Stimulated activated CD4-positive, alpha-beta T cell treated with anti-CD3 and anti-CD28 coated beads, Interleukin-1b, Interleukin-23, amount 100 ng/mL, for 1 hour (primary cell): ENCODE measurements around the gene STARD3NL.
"Not testable (repeated sequence)": the region's sequence is repeated elsewhere in the genome, so short reads cannot be mapped to it uniquely, and the experiment has no call there.

Experiments
- DNase-seq, 2 donors: peaks; one replicate each; pipeline ENCODE4 v3.0.0-alpha.2; 2020; ENCODE audit warnings: low read depth in 2 of 2

Gene STARD3NL

DNA sequence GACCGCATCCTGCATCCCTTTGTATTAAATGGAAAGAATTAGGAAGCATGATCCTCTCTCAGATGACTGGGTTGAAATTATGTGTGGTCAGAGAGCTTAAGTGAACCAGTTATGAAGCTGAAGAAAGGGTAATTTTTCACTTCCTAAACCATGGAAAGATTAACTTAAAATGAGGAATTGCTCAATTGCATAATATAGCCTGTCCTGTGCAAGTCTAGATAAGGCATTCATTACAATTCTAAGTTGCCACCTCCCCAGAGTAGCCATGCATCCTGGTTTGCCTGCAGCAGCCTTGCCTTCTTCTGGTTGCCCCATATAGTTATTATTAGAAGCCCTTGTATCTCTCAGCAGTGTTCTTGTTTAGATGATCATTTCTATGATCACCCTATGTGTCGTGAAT lies 45.3 kb downstream of the STARD3NL start:
- no peak for DNase-seq

DNA sequence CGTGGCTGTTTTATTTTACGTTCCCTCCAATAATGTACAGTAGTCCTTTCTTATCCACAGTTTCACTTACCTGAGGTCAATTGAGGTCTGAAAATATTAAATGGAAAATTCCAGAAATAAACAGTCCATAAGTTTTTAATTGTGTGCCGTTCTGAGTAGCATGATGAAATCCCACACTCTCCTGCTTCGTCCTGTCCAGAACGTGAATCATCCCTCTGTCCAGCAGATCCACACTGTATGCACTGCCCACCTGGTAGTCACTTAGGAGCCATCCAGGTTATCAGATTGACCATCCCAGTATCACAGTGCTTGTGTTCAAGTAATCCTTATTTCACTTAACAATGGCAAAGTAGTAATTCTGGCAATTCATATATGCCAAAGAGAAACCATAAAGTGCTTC lies 46.3 kb downstream of the STARD3NL start:
- no peak for DNase-seq

DNA sequence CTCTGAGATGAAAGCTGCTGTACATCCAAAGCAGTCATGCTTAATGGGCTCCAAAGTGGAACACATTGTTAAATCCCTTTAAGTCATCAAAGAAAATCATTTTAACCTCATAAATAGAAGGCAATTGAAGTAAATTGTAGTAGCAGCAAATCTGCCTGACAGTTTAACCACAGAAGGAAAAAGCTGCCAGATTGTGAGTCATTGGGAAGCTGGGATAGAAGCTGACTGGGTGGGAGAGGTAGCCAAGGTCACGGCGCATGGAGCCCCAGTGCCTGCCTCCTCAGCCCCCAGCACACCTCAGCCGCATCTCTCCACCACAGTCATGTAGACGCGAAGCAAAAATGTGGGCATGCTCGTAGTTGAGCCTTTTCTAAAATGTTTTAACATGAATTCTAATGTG lies 51.3 kb downstream of the STARD3NL start:
- DNase-seq, result no peak

DNA sequence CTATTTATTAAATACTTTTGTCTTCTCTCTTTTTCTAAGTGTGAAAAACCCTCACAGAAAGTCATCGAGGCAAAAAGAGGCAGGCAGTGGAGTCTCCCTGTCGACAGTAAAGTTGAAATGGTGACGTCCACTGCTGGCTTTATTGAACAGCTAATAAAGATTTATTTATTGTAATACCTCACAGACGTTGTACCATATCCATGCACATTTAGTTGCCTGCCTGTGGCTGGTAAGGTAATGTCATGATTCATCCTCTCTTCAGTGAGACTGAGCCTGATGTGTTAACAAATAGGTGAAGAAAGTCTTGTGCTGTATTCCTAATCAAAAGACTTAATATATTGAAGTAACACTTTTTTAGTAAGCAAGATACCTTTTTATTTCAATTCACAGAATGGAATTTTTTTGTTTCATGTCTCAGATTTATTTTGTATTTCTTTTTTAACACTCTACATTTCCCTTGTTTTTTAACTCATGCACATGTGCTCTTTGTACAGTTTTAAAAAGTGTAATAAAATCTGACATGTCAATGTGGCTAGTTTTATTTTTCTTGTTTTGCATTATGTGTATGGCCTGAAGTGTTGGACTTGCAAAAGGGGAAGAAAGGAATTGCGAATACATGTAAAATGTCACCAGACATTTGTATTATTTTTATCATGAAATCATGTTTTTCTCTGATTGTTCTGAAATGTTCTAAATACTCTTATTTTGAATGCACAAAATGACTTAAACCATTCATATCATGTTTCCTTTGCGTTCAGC lies 52.0 kb downstream of the STARD3NL start:
- DNase-seq, result no peak

DNA sequence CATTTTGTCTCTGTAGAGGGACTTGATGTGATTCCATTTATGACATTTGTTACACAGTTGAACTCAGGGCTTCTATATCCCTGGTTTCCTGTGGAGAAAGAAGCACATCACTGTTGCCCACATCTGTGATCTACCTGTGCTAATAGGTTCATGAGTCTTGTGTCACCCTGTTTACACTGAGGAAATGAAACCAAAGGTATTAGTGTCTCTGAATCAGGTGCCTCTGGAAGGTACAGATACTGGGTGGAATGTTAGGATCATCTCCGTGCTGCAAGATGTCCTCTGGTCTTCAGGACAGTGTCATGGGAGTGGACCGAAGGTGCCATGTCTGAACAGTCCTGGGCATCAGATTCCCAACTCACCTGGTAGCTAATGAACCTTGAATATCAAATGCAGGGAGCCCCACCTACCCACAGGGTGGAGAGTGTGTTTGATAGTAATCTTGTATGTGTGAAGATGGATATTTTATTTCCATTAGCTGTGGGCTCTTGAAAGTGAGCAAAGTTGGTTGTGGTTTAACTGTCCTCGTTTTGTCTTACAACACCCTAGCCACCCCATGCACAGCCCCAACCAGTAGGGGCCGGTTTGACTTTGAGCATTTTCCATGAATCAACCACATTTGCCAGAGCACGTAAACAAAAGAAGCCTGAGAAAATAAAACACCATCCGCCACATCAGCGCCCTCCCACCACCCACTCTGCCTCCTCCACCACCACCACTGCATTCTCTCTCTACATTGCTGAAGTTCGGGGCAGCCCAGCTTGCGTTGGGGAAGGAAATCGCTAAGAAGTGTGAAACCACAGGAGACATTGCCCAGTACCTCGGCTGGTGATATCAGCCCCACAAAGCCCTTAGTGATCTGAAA lies 54.7 kb downstream of the STARD3NL start:
- DNase-seq, result peak; percentile 20 to 34

DNA sequence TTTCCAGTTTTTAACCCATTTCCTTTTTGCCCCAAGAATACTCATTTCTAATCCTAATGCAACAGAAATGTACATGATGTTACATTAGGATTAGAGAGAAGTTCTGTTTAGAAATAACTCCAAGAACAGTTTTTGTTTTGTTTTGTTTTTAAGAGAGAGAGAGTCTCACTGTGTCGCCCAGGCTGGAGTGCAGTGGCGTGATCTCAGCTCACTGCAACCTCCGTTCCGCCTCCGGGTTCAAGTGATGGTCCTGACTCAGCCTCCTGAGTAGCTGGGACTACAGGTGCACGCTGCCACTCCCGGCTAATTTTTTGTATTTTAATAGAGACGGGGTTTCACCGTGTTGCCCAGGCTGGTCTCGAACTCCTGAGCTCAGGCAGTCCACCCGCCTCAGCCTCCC lies 56.7 kb downstream of the STARD3NL start:
- not testable (repeated sequence) for DNase-seq

DNA sequence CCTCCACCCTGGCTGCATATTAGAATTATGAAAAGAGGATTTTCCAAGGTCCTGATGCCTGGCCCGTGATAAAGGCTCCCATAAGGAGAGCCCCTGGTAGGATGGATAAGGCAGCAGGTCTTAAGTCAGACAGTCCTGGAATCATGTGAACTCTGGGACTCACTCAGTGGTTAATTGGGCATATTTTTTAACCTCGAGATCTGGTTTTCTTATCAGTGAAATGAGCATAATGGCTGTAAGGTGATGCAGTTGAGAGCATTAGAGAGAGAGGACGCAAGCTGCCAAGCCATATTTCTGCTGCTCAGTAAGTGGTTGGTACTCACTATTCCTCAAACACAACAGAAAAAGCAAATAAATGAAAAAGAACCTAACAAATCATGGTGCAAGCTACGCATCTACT lies 57.6 kb downstream of the STARD3NL start:
- no peak for DNase-seq

DNA sequence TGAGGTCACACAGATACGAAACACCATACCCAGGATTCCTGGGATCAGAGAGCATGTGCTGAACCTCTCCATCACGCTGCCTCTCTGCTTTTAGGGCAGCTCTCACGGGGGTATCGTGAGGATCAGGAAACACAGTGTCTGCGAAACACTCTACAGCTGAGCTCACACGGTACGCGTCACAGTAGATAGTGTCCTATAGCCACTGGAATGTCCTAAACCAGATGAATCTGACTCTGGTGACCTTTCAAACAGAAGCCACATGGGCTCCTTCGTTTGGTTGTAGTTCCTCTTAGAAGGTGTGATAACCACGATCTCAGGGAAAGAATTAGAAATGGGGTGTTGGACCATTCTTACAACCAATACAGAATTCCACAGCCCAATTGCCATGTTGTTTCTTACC lies 61.1 kb downstream of the STARD3NL start:
- DNase-seq, result not testable (repeated sequence)

DNA sequence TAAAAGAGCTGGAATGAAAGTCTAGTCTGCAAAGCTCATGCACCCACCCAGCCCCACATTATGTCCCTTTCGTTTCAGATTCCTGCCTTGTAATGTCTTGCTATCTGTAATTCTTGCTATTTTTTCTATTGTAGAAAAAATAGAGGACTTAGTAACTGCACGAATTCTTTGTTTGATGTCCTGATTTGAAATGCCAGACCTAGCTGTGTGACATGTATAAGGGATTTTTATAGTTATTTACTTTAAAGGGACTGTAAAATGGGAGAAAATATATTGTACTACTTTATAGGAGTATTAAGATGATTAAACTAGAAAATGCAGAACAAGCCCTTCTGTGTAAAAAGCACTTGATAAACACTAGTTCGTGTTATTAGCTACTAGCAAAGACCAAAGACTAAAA lies 63.0 kb downstream of the STARD3NL start:
- no peak for DNase-seq

DNA sequence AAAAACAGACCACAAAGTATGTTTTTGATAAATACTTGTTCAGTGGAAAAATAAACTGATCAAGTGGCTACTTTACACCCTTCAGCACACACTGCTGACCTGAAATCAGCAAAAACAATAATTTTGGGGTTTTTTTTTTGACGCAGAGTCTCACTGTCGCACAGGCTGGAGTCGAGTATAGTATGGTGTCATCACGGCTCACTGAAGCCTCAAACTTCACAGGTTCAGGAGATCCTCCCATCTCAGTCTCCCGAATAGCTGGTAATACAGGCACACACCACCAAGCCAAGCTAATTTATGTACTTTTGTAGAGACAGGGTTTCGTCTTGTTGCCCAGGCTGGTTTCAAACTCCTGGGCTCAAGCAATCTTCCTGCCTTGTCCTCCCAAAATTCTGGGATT lies 64.8 kb downstream of the STARD3NL start:
- DNase-seq, result no peak

DNA sequence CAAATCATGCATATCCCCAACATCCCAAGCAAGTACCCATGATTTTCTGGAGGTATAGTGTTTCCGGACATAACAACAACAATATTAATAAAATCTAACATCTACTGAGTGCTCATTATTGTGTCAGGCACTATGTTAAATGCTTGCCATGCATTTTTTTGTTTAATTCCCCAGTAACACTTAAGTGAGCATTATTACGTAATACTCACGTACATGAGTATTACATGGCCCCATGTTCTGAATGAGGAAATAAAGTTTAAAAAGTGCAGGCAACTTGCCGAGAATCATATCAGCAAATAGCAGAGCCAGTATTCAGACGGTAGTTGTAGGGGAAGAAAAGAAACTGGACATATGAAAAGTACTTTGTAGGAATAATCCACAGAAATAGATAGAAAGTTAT lies 65.3 kb downstream of the STARD3NL start:
- DNase-seq, result not testable (repeated sequence)

DNA sequence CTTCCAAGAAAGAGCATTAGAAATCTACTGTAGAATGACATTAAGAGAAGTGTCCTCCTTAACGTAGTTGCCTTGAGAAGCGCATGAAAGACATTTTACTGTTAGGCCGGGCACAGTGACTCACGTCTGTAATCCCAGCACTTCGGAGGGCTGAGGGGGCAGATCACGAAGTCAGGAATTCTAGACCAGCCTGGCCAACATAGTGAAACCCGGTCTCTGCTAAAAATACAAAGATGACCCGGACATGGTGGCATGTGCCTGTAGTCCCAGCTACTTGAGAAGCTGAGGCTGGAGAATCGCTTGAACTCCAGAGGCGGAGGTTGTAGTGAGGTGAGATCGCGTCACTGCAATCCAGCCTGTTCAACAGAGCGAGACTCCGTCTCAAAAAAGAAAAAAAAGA lies 66.5 kb downstream of the STARD3NL start:
- DNase-seq, result no peak

DNA sequence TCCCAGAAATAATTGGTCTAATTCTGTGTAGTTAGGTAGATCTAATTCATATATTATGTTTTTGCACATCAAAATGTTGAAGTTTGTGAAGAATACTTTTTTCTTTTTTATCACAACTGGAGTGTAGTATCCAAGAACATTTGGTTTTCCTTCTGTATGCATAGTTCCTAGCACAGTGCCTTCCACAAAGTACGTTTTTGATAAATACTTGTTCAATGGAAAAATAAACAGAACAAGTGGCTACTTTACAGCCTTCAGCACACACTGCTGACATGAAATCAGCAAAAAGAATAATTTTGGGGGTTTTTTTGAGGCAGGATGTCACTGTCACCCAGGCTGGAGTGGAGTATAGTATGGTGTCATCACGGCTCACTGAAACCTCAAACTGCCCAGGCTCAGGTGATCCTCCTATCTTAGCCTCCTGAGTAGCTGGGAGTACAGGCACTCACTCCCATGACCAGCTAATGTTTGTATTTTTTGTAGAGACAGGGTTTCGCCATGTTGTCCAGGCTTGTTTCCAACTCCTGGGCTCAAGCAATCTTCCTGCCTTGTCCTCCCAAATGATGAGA lies 67.4 kb downstream of the STARD3NL start:
- no peak for DNase-seq

DNA sequence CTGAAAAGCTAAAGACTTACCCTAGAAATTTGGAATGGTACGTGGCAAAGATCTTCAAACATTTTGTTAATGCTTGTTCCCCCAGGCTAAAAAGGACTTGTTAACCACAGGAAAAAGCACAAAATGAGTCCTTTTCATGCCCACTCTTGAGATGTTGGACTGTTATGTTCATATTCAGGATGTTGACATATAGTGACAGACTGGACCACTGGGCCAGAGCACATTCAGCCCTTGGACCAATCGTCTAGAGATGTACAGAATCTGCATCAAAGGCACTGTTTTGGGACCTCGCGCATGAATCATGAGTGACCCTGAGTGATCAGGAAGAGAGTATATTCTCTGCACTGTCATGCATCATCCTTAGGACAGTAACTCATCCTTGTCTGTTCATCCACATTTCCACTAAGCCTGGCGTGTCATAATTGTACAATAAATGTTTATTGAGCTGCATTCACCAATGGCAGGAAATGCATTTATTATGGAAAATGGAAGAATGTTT lies 70.1 kb downstream of the STARD3NL start:
- no peak for DNase-seq

DNA sequence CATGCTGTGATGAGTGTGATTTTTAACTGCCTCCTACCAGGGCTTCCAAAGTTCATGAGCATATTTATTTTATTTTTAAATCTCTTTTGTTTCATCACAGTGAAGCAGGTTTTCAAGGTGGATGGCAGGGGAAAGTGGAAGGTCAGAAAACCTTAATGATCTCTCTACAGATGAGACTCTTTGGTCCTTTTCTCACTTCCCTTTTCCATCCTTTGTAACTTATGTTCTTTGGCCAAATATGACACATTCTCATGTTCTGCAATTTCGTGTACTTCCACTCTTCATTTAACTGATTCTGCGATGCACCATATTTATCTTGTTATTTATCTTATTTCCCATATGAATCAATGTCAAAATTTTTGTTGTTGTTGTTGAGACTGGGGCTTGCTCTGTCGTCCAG lies 71.8 kb downstream of the STARD3NL start:
- DNase-seq, result not testable (repeated sequence)

DNA sequence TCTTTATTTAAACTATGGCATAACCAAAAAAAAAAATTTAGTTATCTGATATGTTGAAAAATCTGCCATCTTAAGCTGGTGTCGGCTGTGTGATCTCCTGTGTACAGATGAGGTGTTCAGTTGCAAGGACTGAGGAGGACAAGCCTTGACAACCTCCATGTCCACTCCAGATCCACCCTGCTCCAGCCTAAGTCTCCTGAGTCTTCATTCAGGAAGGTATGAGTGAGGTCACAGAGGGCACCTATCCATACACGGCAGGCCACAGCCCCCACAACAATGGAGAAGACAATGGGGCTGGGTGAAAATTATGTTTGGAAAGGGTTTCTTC lies 79.3 kb downstream of the STARD3NL start:
- DNase-seq, result no peak

DNA sequence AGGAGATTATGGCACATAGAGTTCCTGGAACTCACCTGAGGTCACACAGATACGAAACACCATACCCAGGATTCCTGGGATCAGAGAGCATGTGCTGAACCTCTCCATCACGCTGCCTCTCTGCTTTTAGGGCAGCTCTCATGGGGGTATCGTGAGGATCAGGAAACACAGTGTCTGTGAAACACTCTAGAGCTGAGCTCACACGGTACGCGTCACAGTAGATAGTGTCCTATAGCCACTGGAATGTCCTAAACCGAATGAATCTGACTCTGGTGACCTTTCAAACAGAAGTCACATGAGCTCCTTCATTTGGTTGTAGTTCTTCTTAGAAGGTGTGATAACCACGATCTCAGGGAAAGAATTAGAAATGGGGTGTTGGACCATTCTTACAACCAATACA lies 81.1 kb downstream of the STARD3NL start:
- not testable (repeated sequence) for DNase-seq

DNA sequence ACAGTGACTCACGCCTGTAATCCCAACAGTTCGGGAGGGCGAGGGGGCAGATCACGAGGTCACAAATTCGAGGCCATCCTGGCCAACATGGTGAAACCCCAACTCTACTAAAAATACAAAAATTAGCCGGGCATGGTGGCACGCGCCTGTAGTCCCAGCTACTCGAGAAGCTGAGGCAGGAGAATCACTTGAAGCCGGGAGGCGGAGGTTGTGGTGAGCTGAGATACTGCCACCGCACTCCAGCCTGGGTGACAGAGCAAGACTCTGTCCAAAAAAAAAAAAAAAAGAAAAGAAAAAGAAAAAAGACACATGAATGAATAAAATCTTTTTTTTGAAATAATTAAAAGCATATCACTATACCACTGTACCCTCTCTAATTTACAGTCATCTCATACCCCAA lies 83.6 kb downstream of the STARD3NL start:
- DNase-seq, result not testable (repeated sequence)

DNA sequence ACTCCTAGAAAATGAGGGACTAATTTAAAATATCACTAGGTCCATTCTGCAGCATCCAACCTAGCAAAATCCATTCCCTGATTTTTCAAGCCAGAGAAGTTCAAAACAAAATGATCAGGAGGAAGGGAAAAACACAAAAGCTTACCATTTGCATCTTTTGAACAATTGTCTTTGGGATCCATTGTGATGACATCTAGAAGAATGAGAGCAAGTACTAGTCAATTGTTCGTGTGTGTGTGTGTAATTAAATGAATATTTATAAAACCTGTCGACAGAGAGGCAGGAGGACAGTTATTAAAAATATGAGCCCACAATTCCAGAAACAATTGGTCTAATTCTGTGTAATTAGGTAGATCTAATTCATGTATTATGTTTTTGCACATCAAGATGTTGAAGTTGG lies 84.0 kb downstream of the STARD3NL start:
- not testable (repeated sequence) for DNase-seq

DNA sequence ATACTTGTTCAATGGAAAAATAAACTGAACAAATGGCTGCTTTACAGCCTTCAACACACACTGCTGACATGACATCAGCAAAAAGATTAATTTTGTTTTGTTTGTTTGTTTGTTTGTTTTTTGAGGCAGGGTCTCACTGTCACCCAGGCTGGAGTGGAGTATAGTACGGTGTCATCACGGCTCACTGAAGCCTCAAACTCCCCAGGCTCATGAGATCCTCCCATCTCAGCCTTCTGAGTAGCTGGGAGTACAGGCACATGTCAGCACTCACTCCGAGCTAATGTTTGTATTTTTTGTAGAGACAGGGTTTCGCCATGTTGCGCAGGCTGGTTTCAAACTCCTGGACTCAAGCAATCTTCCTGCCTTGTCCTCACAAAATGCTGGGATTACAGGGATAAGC lies 84.5 kb downstream of the STARD3NL start:
- DNase-seq, result no peak

DNA sequence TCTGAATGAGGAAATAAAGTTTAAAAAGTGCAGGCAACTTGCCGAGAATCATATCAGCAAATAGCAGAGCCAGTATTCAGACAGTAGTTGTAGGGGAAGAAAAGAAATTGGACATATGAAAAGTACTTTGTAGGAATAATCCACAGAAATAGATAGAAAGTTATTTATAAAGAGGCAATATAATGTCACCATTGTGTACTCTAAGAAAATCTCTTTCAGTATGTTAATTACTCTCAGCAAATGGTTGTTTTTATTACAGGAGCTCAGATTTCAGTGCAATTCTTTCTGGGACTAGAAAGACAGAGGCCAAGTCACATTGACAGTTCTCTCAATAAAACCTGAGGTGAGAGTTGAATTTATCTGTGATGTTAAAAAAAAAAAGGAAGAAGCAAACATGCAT lies 85.2 kb downstream of the STARD3NL start:
- not testable (repeated sequence) for DNase-seq

DNA sequence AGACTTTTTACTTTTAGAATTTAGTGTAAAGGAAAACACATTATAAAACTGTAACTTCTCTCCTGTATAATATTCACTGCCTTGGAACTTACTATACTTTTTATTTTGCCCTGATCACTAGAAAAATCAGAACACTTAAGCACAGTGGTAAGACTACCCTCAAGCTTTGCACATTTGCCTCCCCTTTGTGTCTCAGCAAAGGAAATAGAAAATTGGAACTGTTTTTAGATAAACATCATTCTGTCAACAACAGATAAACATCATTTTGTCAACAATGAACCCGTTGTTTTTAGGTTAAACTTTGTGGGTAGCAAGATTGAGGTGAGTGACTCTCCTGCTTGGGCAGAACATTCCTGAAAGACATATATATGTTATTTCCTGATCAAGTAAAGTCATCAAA lies 86.6 kb downstream of the STARD3NL start:
- DNase-seq, result not testable (repeated sequence)

DNA sequence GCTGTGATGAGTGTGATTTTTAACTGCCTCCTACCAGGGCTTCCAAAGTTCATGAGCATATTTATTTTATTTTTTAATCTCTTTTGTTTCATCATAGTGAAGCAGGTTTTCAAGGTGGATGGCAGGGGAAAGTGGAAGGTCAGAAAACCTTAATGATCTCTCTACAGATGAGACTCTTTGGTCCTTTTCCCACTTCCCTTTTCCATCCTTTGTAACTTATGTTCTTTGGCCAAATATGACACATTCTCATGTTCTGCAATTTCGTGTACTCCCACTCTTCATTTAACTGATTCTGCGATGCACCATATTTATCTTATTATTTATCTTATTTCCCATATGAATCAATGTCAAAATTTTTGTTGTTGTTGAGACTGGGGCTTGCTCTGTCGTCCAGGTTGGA lies 87.9 kb downstream of the STARD3NL start:
- not testable (repeated sequence) for DNase-seq
